Type B pancreatic cell (in vitro differentiated cells): ENCODE results near the gene TSC22D4. TPM values are rescaled to one million over a fixed set of nuclear protein-coding genes. Genes with fewer than 3 reads are reported as not detected.

Experiments
- DNase-seq: peaks from one replicate; pipeline ENCODE4 v3.0.0; 2021; ENCODE audit warnings: mixed read lengths; ENCODE audit not compliant: unreplicated experiment; ENCODE audit errors: extremely low spot score
- H3K27ac Mint-ChIP-seq: 2 replicates; pipeline ENCODE4 v1.8.0; 2021; ENCODE audit warnings: mild to moderate bottlenecking, mixed read lengths
- H3K27me3 Mint-ChIP-seq: 2 replicates; pipeline ENCODE4 v1.8.0; 2021; ENCODE audit warnings: mixed read lengths
- H3K36me3 Mint-ChIP-seq: 2 replicates; pipeline ENCODE4 v1.8.0; 2021; ENCODE audit warnings: mixed read lengths
- H3K4me1 Mint-ChIP-seq: one replicate; pipeline ENCODE4 v1.8.0; 2021; ENCODE audit warnings: mixed read lengths; ENCODE audit not compliant: unreplicated experiment
- H3K4me3 Mint-ChIP-seq: 2 replicates; pipeline ENCODE4 v1.8.0; 2021; ENCODE audit warnings: mild to moderate bottlenecking, mixed read lengths
- H3K9me3 Mint-ChIP-seq: 2 replicates; pipeline ENCODE4 v1.8.0; 2021; ENCODE audit warnings: mixed read lengths
- total RNA-seq: library from RNA; stranded (reverse); gene quantifications from 2 replicates; pipeline ENCODE4 v1.2.1, GENCODE V29; 2021; ENCODE audit warnings: low replicate concordance
- TF ChIP-seq, protein P1 (sequence below): fragments of 200-600 bp; sonication (generic); conservative IDR thresholded peaks from 2 replicates; pipeline ENCODE4 v1.5.0; 2021; ENCODE audit warnings: antibody characterized with exemption, mild to moderate bottlenecking

TSC22D4 gene
- total RNA-seq, 1 donor from 2014 or later = 45.3 TPM

DNA sequence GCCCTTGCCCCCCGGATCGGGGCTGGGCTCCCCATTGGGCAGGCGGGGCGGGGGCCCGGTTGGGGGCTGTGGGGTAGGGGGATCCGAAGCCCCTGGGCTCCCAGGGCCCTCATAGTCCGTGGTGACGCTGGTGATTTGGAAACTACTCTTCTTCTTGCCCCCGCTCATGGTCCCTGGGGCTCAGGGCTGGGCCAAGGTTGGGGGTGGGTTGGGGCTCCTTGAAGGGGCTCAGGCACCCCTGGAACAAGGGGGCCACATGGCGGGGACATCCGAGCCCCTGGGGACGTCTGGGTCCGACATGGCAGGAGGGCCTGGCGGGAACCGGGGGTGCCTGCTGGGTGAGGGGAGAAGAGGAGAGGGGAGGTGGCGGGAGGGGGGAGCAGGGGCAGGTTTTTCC, 1.1 kb downstream of the TSC22D4 start:
- Mint-ChIP-seq H3K4me3 (peak overlapping the region; percentile 92), H3K27ac (peak overlapping the region; percentile 51), H3K27me3 (no peaks in the 10 kb centered on the region), H3K9me3 (no peaks in the 10 kb centered on the region), H3K4me1 (peaks cover 20% of the 10 kb centered on the region), H3K36me3 (no peaks in the 10 kb centered on the region)
- TF ChIP-seq, protein P1, sequence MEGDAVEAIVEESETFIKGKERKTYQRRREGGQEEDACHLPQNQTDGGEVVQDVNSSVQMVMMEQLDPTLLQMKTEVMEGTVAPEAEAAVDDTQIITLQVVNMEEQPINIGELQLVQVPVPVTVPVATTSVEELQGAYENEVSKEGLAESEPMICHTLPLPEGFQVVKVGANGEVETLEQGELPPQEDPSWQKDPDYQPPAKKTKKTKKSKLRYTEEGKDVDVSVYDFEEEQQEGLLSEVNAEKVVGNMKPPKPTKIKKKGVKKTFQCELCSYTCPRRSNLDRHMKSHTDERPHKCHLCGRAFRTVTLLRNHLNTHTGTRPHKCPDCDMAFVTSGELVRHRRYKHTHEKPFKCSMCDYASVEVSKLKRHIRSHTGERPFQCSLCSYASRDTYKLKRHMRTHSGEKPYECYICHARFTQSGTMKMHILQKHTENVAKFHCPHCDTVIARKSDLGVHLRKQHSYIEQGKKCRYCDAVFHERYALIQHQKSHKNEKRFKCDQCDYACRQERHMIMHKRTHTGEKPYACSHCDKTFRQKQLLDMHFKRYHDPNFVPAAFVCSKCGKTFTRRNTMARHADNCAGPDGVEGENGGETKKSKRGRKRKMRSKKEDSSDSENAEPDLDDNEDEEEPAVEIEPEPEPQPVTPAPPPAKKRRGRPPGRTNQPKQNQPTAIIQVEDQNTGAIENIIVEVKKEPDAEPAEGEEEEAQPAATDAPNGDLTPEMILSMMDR = no peak
- DNase-seq = no peak

DNA sequence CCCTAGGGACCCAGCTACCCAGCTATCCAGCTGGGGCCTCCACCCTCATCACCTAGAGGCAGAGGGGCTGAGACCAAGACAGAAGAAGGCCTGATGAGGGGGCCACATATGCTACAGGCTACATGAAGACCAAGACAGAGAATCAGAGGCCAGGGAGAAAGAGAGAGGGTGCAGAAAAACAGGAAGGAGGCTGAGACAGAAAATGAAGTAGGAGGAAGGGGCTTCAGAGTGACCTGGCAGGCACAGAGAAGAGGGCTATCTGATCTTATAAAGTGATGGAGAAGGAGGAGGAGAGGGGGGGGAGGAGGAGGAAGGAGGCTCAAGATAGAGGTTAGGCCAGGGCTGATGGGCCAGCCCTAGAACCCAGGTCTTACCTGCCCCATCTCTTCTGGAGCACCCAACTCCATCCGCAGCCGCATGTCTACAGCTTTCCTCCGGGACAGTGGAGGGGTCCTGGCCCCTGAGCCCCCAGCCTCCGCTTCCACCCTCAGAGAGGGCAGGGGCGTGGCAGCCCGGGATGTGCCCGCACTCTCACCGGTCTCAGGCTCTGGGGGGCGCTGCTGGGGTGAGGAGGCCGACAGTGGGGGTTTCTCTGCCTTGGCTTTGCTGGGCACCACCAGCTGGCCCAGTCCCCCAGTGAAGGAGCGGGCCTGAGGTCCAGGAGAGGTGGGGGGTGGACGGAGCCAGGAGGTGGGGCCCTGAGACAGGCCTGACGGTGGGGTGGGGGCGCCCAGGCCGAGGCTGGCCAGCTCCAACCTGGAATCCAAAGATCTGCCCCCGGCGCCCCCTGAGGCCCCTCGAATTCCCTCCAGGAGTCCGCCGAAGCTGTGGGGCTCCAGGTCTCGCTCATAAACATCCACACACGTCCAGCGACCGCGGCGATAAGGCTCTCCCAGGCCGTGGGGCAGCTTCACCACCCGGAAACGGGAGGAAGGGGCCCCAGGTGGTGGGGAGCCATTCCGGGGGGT, 1.8 kb downstream of the TSC22D4 start:
- Mint-ChIP-seq H3K4me3 (peak overlapping the region; percentile 89), H3K27me3 (no peaks in the 10 kb centered on the region), H3K9me3 (no peaks in the 10 kb centered on the region), H3K36me3 (no peaks in the 10 kb centered on the region), H3K27ac (peak overlapping the region; percentile 70), H3K4me1 (peaks cover 20% of the 10 kb centered on the region)
- TF ChIP-seq, protein P1 = no peak
- DNase-seq = no peak

DNA sequence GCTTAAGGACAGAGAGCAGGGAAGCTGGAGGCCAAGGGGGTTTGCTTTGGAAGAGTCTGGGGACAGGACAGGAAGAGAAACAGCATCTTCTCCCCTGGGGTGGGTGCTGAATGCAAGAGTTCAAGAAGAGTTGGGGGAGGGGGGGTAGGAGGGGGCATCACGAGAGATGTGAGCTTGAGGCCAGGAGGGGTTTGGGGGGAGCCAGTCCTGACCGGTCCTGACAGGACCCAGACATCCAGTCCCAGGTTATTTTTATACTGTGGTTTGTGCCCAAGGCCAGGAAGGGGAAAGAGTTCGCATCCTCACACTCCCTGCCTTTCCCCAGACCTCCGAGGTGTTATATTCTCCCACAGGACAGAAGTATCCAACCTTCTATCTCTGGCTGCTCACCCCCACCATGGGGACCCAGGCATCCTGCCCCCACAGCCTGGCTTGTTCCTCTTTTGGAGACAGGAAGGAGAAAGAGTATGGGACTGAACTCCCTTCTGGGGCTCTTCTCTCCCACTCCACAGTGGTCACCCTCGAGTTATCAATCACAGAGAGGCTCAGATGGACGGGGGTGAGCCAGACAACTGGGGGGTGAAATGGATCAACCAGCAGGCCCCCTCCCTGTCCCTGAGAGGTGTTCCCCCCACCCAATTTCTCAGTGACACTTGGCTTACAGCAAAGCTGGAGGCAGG, 2.8 kb downstream of the TSC22D4 start:
- no peaks in the 10 kb centered on the region for H3K27me3 Mint-ChIP-seq
- H3K9me3 Mint-ChIP-seq = no peaks in the 10 kb centered on the region
- TF ChIP-seq, protein P1 = no peak
- peak overlapping the region; percentile 89 for H3K4me3 Mint-ChIP-seq
- H3K27ac Mint-ChIP-seq = peak overlapping the region; percentile 75
- H3K4me1 Mint-ChIP-seq = peaks cover 17% of the 10 kb centered on the region
- no peak for DNase-seq
- no peaks in the 10 kb centered on the region for H3K36me3 Mint-ChIP-seq

DNA sequence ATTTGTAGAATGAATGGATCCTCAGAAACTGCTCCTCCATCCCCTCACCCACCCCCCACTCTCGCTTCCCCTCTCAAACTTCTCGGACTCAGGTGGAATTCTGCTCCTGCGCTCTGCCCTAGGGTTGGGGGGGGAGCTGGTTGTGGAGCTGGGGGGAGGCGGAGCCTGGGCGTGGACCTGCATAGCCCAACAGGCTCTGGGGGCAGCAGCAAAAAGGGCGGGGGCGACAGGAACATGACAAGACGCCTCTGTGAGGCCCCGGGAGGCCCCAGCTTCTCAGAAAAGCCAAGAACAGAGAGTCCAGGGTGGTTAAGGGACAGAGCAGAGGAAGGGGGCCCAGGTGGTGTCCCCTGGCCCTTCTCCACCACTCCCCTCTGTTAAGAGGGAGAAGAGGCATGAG, 3.5 kb downstream of the TSC22D4 start:
- Mint-ChIP-seq H3K27me3 (no peaks in the 10 kb centered on the region), H3K4me1 (peaks cover 17% of the 10 kb centered on the region), H3K36me3 (no peaks in the 10 kb centered on the region), H3K4me3 (peak overlapping the region; percentile 89), H3K27ac (peak overlapping the region; percentile 75), H3K9me3 (no peaks in the 10 kb centered on the region)
- DNase-seq = no peak
- TF ChIP-seq, protein P1 = no peak

DNA sequence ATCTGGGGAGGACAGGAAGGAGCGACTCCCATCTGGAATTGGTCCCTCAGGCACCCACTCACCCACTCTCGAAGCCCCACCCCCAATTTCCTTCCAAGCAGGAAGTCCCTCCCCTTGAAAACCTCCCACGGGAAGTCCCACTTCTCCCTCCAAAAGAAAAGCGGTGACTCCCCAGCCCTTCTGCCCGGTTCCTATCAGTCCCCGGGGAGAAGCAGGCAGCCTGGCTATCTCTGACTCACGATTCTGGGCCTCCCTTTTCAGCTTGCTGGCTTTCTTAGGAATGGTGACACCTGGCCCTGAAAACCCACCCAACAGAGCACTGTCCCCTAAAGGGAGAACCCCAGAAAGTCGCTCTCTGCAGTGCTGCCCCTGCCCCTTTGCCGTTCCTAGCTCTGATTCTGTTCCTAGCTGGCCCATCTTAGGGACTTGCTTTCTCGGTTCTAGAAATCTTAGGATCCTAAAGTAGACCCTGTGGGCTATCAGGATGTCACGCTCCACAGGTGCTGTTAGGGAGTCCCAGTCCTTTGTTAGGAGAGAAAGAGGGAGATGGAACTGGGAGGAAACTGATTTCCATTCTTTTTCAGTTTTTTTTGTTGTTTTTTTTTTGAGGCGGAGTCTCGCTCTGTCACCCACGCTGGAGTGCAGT, 6.0 kb downstream of the TSC22D4 start:
- Mint-ChIP-seq H3K9me3 (no peaks in the 10 kb centered on the region), H3K4me1 (peaks cover 13% of the 10 kb centered on the region), H3K27ac (peak overlapping the region; percentile 56), H3K4me3 (peak overlapping the region; percentile 39), H3K36me3 (no peaks in the 10 kb centered on the region), H3K27me3 (no peaks in the 10 kb centered on the region)
- TF ChIP-seq, protein P1 = no peak
- no peak for DNase-seq
